ENCODE measurements around the gene PRRG1. TPM values are rescaled to one million over a fixed set of nuclear protein-coding genes. Genes with fewer than 3 reads are reported as not detected.
"Not testable (repeated sequence)": the region's sequence is repeated elsewhere in the genome, so short reads cannot be mapped to it uniquely, and the experiment has no call there.

The PRRG1 gene
- total and polyA plus RNA-seq, 2 donors from 2014 or later, result 5.8 to 23.4 TPM

DNA sequence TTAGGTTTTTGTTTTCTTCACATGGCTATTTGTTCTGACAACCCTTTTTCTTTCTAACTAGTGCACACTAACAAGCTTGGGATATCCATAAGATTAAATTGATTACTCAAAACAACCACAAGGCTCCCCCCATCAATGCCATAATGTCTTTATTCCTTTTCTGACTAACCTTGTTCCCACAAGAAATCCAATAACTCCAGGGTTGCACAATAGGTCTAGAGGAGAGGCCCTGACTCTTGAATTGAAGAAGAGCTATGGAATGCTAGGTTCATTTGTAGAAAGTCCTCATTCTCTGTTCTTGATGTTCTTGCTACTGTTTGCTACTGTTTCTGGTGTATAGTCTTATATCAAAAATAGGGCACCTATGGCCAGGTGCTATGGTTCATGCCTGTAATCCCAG lies 71.0 kb downstream of the PRRG1 start:
- intact Hi-C loops (cut with DNase I), result no loop called here
- Histone ChIP-seq H3K27me3 (ENCODE audit: control insufficient read depth, insufficient read depth, low read length) (no peaks in the 10 kb centered on the region), H3K4me1 (ENCODE audit: control insufficient read depth in 2 of 3, insufficient read depth in 2 of 3, low read depth in 1 of 3, low read length in 3 of 3) (no peaks in the 10 kb centered on the region), H3K27ac (ENCODE audit: low read depth in 2 of 2, low read length in 2 of 2) (no peak overlapping the region), H3K36me3 (ENCODE audit: control insufficient read depth in 2 of 3, insufficient read depth in 3 of 3, low read length in 3 of 3) (no peaks in the 10 kb centered on the region), H3K9me3 (ENCODE audit: control insufficient read depth in 2 of 3, insufficient read depth in 1 of 3, low read length in 3 of 3) (no peaks in the 10 kb centered on the region), H3K4me3 (ENCODE audit: low read length in 3 of 3) (no peak overlapping the region), H3K9ac (ENCODE audit: low read length in 3 of 3) (no peak overlapping the region)
- TF ChIP-seq, protein P1, sequence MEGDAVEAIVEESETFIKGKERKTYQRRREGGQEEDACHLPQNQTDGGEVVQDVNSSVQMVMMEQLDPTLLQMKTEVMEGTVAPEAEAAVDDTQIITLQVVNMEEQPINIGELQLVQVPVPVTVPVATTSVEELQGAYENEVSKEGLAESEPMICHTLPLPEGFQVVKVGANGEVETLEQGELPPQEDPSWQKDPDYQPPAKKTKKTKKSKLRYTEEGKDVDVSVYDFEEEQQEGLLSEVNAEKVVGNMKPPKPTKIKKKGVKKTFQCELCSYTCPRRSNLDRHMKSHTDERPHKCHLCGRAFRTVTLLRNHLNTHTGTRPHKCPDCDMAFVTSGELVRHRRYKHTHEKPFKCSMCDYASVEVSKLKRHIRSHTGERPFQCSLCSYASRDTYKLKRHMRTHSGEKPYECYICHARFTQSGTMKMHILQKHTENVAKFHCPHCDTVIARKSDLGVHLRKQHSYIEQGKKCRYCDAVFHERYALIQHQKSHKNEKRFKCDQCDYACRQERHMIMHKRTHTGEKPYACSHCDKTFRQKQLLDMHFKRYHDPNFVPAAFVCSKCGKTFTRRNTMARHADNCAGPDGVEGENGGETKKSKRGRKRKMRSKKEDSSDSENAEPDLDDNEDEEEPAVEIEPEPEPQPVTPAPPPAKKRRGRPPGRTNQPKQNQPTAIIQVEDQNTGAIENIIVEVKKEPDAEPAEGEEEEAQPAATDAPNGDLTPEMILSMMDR (IDR thresholded peaks at IDR 0.05; ENCODE audit: borderline replicate concordance, extremely low read depth, insufficient read depth), result no peak
- FAIRE-seq (no peak), DNase-seq (no peak)

DNA sequence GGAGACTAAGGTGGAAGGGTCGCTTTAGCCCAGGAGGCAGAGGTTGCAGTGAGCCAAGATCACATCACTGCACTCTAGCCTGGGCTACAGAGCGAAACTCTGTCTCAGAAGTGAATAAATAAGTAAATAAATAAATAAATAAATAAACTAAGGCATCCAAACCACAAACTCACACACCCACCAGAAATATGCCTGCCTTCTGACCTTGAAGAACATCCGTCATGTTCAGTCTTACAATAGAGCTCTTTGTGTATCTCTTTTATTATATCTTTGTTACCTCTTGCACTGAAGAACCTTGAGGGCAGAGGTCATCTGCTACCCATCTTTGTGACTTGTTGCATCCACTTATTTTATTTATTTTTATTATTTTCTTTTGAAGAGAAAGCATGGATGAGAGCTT lies 71.6 kb downstream of the PRRG1 start:
- Histone ChIP-seq H3K27ac (ENCODE audit: low read depth in 2 of 2, low read length in 2 of 2) (no peak overlapping the region), H3K4me3 (ENCODE audit: low read length in 3 of 3) (no peak overlapping the region), H3K9me3 (ENCODE audit: control insufficient read depth in 2 of 3, insufficient read depth in 1 of 3, low read length in 3 of 3) (no peaks in the 10 kb centered on the region), H3K27me3 (ENCODE audit: control insufficient read depth, insufficient read depth, low read length) (no peaks in the 10 kb centered on the region), H3K4me1 (ENCODE audit: control insufficient read depth in 2 of 3, insufficient read depth in 2 of 3, low read depth in 1 of 3, low read length in 3 of 3) (no peaks in the 10 kb centered on the region), H3K9ac (ENCODE audit: low read length in 3 of 3) (no peak overlapping the region), H3K36me3 (ENCODE audit: control insufficient read depth in 2 of 3, insufficient read depth in 3 of 3, low read length in 3 of 3) (no peaks in the 10 kb centered on the region)
- DNase-seq (no peak), FAIRE-seq (no peak)
- TF ChIP-seq, protein P1 (IDR thresholded peaks at IDR 0.05; ENCODE audit: borderline replicate concordance, extremely low read depth, insufficient read depth), result no peak
- intact Hi-C loops (cut with DNase I), result no loop called here

DNA sequence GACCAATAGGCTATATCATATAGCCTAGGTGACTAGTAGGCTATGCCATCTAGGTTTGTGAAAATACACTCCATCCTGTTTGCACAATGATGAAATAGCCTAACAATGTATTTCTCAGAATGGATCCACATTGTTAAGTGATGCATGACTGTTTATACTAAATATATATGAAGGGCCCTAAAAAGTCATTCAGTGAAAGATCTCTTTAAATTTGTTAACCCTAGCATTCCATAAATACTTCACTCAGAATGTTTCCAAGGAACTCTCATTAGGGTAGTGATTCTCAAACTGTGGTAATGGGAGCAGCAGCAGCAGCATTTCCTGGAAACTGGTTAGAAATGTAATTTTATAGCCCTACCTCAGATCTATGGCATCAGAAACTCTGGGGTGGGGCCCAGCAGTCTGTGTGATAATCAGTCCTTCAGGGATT lies 74.9 kb downstream of the PRRG1 start:
- DNase-seq (no peak), FAIRE-seq (no peak)
- no peak overlapping the region for H3K27ac ChIP-seq (ENCODE audit: low read depth in 2 of 2, low read length in 2 of 2)
- no peaks in the 10 kb centered on the region for H3K36me3 ChIP-seq (ENCODE audit: control insufficient read depth in 2 of 3, insufficient read depth in 3 of 3, low read length in 3 of 3)
- intact Hi-C loops (cut with DNase I), result no loop called here
- no peaks in the 10 kb centered on the region for H3K27me3 ChIP-seq (ENCODE audit: control insufficient read depth, insufficient read depth, low read length)
- H3K9me3 ChIP-seq (ENCODE audit: control insufficient read depth in 2 of 3, insufficient read depth in 1 of 3, low read length in 3 of 3), result no peaks in the 10 kb centered on the region
- TF ChIP-seq, protein P1 (IDR thresholded peaks at IDR 0.05; ENCODE audit: borderline replicate concordance, extremely low read depth, insufficient read depth), result no peak
- no peaks in the 10 kb centered on the region for H3K4me1 ChIP-seq (ENCODE audit: control insufficient read depth in 2 of 3, insufficient read depth in 2 of 3, low read depth in 1 of 3, low read length in 3 of 3)
- no peak overlapping the region for H3K4me3 ChIP-seq (ENCODE audit: low read length in 3 of 3)
- no peak overlapping the region for H3K9ac ChIP-seq (ENCODE audit: low read length in 3 of 3)

DNA sequence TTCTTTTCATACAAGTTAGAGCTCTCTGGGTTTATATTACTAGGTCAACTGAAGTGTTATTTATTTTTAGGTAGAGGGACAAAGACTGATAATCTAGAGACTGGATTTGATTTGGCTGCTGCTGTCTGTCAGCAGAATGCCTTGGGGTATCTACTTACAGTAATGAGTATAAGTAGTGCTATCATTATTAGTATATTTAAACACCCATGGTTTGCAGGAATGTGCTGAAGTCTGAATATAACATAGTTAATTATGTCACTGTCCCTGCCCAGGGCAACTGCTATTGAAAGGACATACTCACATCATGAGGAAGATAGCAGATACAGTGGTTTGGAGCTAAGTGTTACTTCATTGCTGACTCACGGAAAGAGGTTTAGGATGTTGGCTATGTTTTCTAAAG lies 76.2 kb downstream of the PRRG1 start:
- intact Hi-C loops (cut with DNase I), result no loop called here
- no peak for FAIRE-seq
- TF ChIP-seq, protein P1 (IDR thresholded peaks at IDR 0.05; ENCODE audit: borderline replicate concordance, extremely low read depth, insufficient read depth), result no peak

DNA sequence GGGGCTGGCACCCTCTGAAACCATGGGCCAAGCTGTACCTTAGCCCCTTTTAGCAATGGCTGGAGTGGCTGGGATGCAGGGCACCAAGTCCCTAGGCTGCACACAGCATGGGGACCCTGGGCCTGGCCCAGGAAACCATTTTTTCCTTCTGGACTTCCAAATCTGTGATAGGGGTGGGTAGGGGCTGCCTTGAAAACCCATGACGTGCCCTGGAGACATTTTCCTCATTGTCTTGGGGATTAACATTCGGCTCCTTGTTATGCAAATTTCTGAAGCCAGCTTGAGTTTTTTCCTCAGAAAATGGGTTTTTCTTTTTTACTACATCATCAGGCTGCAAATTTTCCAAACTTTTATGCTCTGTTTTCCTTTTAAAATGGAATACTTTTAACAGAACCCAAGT lies 79.8 kb downstream of the PRRG1 start:
- intact Hi-C loops (cut with DNase I); FAIRE-seq; H3K4me3 ChIP-seq (ENCODE audit: low read length in 3 of 3); H3K4me1 ChIP-seq (ENCODE audit: control insufficient read depth in 2 of 3, insufficient read depth in 2 of 3, low read depth in 1 of 3, low read length in 3 of 3); H3K9ac ChIP-seq (ENCODE audit: low read length in 3 of 3); H3K27me3 ChIP-seq (ENCODE audit: control insufficient read depth, insufficient read depth, low read length); DNase-seq; H3K9me3 ChIP-seq (ENCODE audit: control insufficient read depth in 2 of 3, insufficient read depth in 1 of 3, low read length in 3 of 3); H3K36me3 ChIP-seq (ENCODE audit: control insufficient read depth in 2 of 3, insufficient read depth in 3 of 3, low read length in 3 of 3); H3K27ac ChIP-seq (ENCODE audit: low read depth in 2 of 2, low read length in 2 of 2): not testable (repeated sequence)

More for the DNA sequence above, 76.2 kb downstream of the PRRG1 start:
- Histone ChIP-seq H3K9me3 (ENCODE audit: control insufficient read depth in 2 of 3, insufficient read depth in 1 of 3, low read length in 3 of 3) (no peaks in the 10 kb centered on the region), H3K4me3 (ENCODE audit: low read length in 3 of 3) (no peak overlapping the region), H3K36me3 (ENCODE audit: control insufficient read depth in 2 of 3, insufficient read depth in 3 of 3, low read length in 3 of 3) (no peaks in the 10 kb centered on the region), H3K9ac (ENCODE audit: low read length in 3 of 3) (no peak overlapping the region), H3K27ac (ENCODE audit: low read depth in 2 of 2, low read length in 2 of 2) (no peak overlapping the region), H3K4me1 (ENCODE audit: control insufficient read depth in 2 of 3, insufficient read depth in 2 of 3, low read depth in 1 of 3, low read length in 3 of 3) (no peaks in the 10 kb centered on the region), H3K27me3 (ENCODE audit: control insufficient read depth, insufficient read depth, low read length) (no peaks in the 10 kb centered on the region)
- no peak for DNase-seq
